CD14-positive monocyte (primary cell): ENCODE data around the gene SCD5. TPM values are rescaled to one million over a fixed set of nuclear protein-coding genes. Genes with fewer than 3 reads are reported as not detected.
A peak's percentile ranks its signal among the peaks of the same experiment; 100 is the strongest.

Experiments used
- DNase-seq, 3 donors: peaks; one replicate each; pipeline ENCODE4 v3.0.0-alpha.2; 2011 to 2022
- H2AFZ ChIP-seq: 2 replicates; pipeline ENCODE4 v1.6.0; 2012; ENCODE audit warnings: mild to moderate bottlenecking, low read depth, low read length, inconsistent platforms; ENCODE audit not compliant: insufficient read depth, poor library complexity, severe bottlenecking
- H3K27ac ChIP-seq, 2 donors: 1 replicate in 1 of 2; 2 replicates in 1 of 2; pipeline ENCODE4 v1.5.1; 2012 to 2013; ENCODE audit warnings: low read length in 2 of 2, control low read depth in 1 of 2, inconsistent platforms in 1 of 2, low read depth in 1 of 2, mild to moderate bottlenecking in 1 of 2
- H3K27me3 ChIP-seq, 2 donors: one replicate each; pipeline versions ENCODE4 v1.6.0 to v1.6.1; 2011 to 2013; ENCODE audit warnings: low read length in 2 of 2; ENCODE audit not compliant: control insufficient read depth in 2 of 2, insufficient read depth in 2 of 2
- H3K36me3 ChIP-seq, 2 donors: replicated peaks in 1 of 2; 1 replicate in 1 of 2; 2 replicates in 1 of 2; pipeline versions ENCODE4 v1.5.1 to v1.6.1; 2012 to 2013; ENCODE audit warnings: low read length in 2 of 2, control low read depth in 1 of 2, inconsistent platforms in 1 of 2, mild to moderate bottlenecking in 1 of 2; ENCODE audit not compliant: insufficient read depth in 2 of 2, control insufficient read depth in 1 of 2
- H3K4me1 ChIP-seq, 2 donors: 1 replicate in 1 of 2; 2 replicates in 1 of 2; pipeline versions ENCODE4 v1.5.1 to v1.6.1; 2012 to 2013; ENCODE audit warnings: low read length in 2 of 2, control low read depth in 1 of 2, inconsistent platforms in 1 of 2, mild to moderate bottlenecking in 1 of 2, moderate library complexity in 1 of 2; ENCODE audit not compliant: insufficient read depth in 2 of 2, control insufficient read depth in 1 of 2
- H3K4me2 ChIP-seq: replicated peaks from 2 replicates; pipeline ENCODE3; 2012; ENCODE audit warnings: low read length, moderate library complexity, mild to moderate bottlenecking; ENCODE audit not compliant: poor library complexity, severe bottlenecking; ENCODE audit errors: extremely low read depth
- H3K4me3 ChIP-seq, 3 experiments: fragments of 200-600 bp in 1 of 3; sonication (generic) in 1 of 3; replicated peaks in 1 of 3; 1 replicate in 2 of 3; 2 replicates in 1 of 3; pipeline ENCODE4 v1.5.1; 2011 to 2013; ENCODE audit warnings: low read length in 3 of 3, mild to moderate bottlenecking in 3 of 3, control low read depth in 2 of 3, low read depth in 2 of 3, inconsistent platforms in 1 of 3, moderate library complexity in 1 of 3
- H3K79me2 ChIP-seq: 2 replicates; pipeline ENCODE4 v1.6.0; 2012; ENCODE audit warnings: mild to moderate bottlenecking, control low read depth, inconsistent platforms, low read length, moderate library complexity; ENCODE audit not compliant: insufficient read depth
- H3K9ac ChIP-seq: 2 replicates; pipeline ENCODE4 v1.6.0; 2017; ENCODE audit warnings: low read length, mild to moderate bottlenecking; ENCODE audit not compliant: insufficient read depth, poor library complexity, severe bottlenecking
- H3K9me3 ChIP-seq, 2 donors: replicated peaks in 1 of 2; 1 replicate in 1 of 2; 2 replicates in 1 of 2; pipeline versions ENCODE4 v1.5.1 to v1.6.1; 2012 to 2013; ENCODE audit warnings: low read length in 2 of 2, control low read depth in 1 of 2; ENCODE audit not compliant: control insufficient read depth in 1 of 2, insufficient read depth in 1 of 2
- H4K20me1 ChIP-seq: 2 replicates; pipeline ENCODE4 v1.6.0; 2012; ENCODE audit warnings: mild to moderate bottlenecking, low read length, control low read depth, moderate library complexity; ENCODE audit not compliant: insufficient read depth
- H3K27ac Mint-ChIP-seq, 7 donors: one replicate each; pipeline ENCODE4 v1.8.0; 2020; ENCODE audit warnings: mild to moderate bottlenecking in 7 of 7, mixed read lengths in 7 of 7, moderate library complexity in 6 of 7, inconsistent platforms in 2 of 7
- H3K27me3 Mint-ChIP-seq, 3 donors: one replicate each; pipeline ENCODE4 v1.8.0; 2021 to 2022; ENCODE audit warnings: low read depth in 3 of 3, mild to moderate bottlenecking in 3 of 3, mixed read lengths in 3 of 3, moderate library complexity in 3 of 3, inconsistent platforms in 1 of 3
- H3K36me3 Mint-ChIP-seq, 2 donors: one replicate each; pipeline ENCODE4 v1.8.0; 2020; ENCODE audit warnings: mixed read lengths in 2 of 2, inconsistent platforms in 1 of 2, mild to moderate bottlenecking in 1 of 2
- H3K4me1 Mint-ChIP-seq: one replicate; pipeline ENCODE4 v1.8.0; 2020; ENCODE audit warnings: mild to moderate bottlenecking, mixed read lengths
- H3K4me3 Mint-ChIP-seq, 2 donors: one replicate each; pipeline ENCODE4 v1.8.0; 2020; ENCODE audit warnings: mild to moderate bottlenecking in 2 of 2, mixed read lengths in 2 of 2, moderate library complexity in 1 of 2
- H3K9me3 Mint-ChIP-seq, 7 donors: one replicate each; pipeline ENCODE4 v1.8.0; 2020 to 2022; ENCODE audit warnings: mixed read lengths in 7 of 7, mild to moderate bottlenecking in 6 of 7, moderate library complexity in 6 of 7, inconsistent platforms in 2 of 7
- WGBS: methylation state at CpG from one replicate; pipeline ENCODE4 v1.1.5; 2013; ENCODE audit warnings: missing lambda C conversion rate; ENCODE audit not compliant: insufficient coverage; 5-methylcytosine and 5-hydroxymethylcytosine counted together
- intact Hi-C, 2 donors: fragments of 100-400 bp; cut with micrococcal nuclease; formaldehyde crosslinking; loops; one replicate each; pipeline versions ENCODE4 v1.15.0 to v1.15.1; 2023
- polyA plus RNA-seq, 3 donors: library from polyadenylated mRNA; depleted of rRNA in 1 of 3; unstranded in 2 of 3; stranded (reverse) in 1 of 3; fragments of 300-500 nt in 2 of 3; fragments of >200 nt in 1 of 3; fragmentation: Illumina TruSeq in 2 of 3; gene quantifications; 1 replicate in 2 of 3; 2 replicates in 1 of 3; pipeline ENCODE4 v1.2.3, GENCODE V29; 2012 to 2021
- TF ChIP-seq, protein P1 (sequence below): fragments of 200-600 bp; IDR thresholded peaks from one replicate; pipeline ENCODE4 v1.8.0; 2022; ENCODE audit warnings: antibody characterized with exemption, mild to moderate bottlenecking

The SCD5 gene
- polyA plus RNA-seq, 3 donors: 0.28 to 1.3 (median 0.61) TPM

DNA sequence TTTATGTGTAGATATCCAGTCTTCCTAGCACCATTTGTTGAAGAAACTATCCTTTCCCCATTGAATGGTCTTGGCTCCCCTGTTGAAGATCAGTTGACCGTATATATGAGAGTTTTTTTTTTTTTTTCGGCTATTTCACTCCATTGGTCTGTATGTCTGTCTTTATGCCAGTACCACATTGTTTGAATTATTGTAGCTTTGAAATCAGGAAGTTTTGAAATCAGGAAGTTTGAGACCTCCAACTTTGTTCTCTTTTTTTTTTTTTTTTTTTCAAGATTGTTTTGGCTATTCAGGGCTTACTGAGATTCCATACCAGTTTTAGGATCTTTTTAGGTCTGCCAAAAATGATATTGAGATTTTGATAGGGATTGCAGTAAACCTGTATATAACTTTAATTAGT, 4.3 kb upstream of the SCD5 start:
- peak overlapping the region; percentile 57 to 83 for H3K4me3 Mint-ChIP-seq
- peak overlapping the region in 3 of 7 donors; percentile 33 to 49 (median 38) for H3K27ac Mint-ChIP-seq
- Histone ChIP-seq H3K9me3 (no peaks in the 10 kb centered on the region), H4K20me1 (no peaks in the 10 kb centered on the region), H3K27me3 (peaks cover 15 to 17% of the 10 kb centered on the region in 2 donors), H3K27ac (no peak overlapping the region), H3K4me3 (peak overlapping the region in 1 of 3 experiments; percentile 64), H3K9ac (no peak overlapping the region), H2AFZ (no peak overlapping the region), H3K4me1 (peaks cover 15 to 38% of the 10 kb centered on the region in 2 donors), H3K79me2 (no peaks in the 10 kb centered on the region), H3K36me3 (no peaks in the 10 kb centered on the region), H3K4me2 (peak overlapping the region; percentile 63)
- H3K36me3 Mint-ChIP-seq: no peaks in the 10 kb centered on the region
- WGBS: no CpG with 5 or more reads among the region's 2 CpGs
- intact Hi-C loops: no loop called here
- TF ChIP-seq, protein P1, sequence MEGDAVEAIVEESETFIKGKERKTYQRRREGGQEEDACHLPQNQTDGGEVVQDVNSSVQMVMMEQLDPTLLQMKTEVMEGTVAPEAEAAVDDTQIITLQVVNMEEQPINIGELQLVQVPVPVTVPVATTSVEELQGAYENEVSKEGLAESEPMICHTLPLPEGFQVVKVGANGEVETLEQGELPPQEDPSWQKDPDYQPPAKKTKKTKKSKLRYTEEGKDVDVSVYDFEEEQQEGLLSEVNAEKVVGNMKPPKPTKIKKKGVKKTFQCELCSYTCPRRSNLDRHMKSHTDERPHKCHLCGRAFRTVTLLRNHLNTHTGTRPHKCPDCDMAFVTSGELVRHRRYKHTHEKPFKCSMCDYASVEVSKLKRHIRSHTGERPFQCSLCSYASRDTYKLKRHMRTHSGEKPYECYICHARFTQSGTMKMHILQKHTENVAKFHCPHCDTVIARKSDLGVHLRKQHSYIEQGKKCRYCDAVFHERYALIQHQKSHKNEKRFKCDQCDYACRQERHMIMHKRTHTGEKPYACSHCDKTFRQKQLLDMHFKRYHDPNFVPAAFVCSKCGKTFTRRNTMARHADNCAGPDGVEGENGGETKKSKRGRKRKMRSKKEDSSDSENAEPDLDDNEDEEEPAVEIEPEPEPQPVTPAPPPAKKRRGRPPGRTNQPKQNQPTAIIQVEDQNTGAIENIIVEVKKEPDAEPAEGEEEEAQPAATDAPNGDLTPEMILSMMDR: no peak
- DNase-seq: peak; percentile 12 to 46 (median 13)
- H3K27me3 Mint-ChIP-seq: peaks cover 14 to 28% (median 21%) of the 10 kb centered on the region in 3 donors
- peaks cover 9% of the 10 kb centered on the region for H3K4me1 Mint-ChIP-seq
- H3K9me3 Mint-ChIP-seq: peaks cover 0 to 6% (median 0%) of the 10 kb centered on the region in 7 donors

DNA sequence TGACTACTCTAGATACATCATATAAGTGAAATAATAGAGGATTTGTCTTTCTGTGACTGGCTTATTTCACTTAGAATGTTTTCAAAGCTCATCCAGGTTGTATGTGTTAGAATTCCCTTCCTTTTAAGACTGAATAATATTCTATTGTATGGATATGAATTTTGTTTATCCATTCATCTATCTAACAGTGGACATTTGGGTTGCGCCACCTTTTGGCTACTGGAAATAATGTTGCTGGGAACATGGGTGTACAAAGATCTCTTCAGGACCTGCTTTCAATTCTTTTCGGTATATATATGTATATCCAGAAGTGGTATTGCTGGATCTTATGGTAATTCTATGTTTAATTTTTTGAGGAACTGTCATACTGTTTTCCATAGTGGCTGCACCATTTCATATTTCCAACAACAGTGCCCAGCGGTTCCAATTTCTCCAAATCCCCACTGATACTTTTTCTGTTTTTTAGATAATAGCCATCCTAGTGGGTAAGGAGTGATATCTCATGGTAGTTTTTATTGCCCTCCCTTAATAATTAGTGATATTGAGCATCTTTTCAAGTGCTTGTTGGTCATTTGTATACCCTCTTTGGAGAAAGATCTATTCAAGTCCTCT, 3.4 kb upstream of the SCD5 start:
- Histone ChIP-seq H3K4me2 (no peak overlapping the region), H3K4me3 (no peak overlapping the region), H3K27ac (no peak overlapping the region), H3K36me3 (no peaks in the 10 kb centered on the region), H3K4me1 (peaks cover 22 to 47% of the 10 kb centered on the region in 2 donors), H4K20me1 (no peaks in the 10 kb centered on the region), H3K9ac (no peak overlapping the region), H3K9me3 (no peaks in the 10 kb centered on the region), H2AFZ (no peak overlapping the region), H3K27me3 (peaks cover 19 to 26% of the 10 kb centered on the region in 2 donors), H3K79me2 (no peaks in the 10 kb centered on the region)
- TF ChIP-seq, protein P1: no peak
- DNase-seq: no peak
- Mint-ChIP-seq H3K4me1 (peaks cover 18% of the 10 kb centered on the region), H3K9me3 (peaks cover 0 to 6% (median 0%) of the 10 kb centered on the region in 7 donors), H3K27ac (no peak overlapping the region), H3K4me3 (no peak overlapping the region), H3K27me3 (peaks cover 22 to 36% (median 29%) of the 10 kb centered on the region in 3 donors), H3K36me3 (peaks cover 0 to 2% of the 10 kb centered on the region in 2 donors)
- no CpG with 5 or more reads among the region's 3 CpGs for WGBS
- intact Hi-C loops: no loop called here
